ENCODE data around the gene NBEA.

The NBEA gene

GRCh38 chr13:35283856-35284255 is 341.8 kb downstream of the NBEA start:
- no peak for DNase-seq
- Histone ChIP-seq H3K36me3 (ENCODE audit: control insufficient read depth, insufficient read depth, low read length) (no peaks in the 10 kb centered on the region), H3K27ac (ENCODE audit: insufficient read depth, low read length, poor library complexity, severe bottlenecking) (no peak overlapping the region), H3K4me3 (ENCODE audit: insufficient read depth, low read depth, low read length, poor library complexity, severe bottlenecking) (no peak overlapping the region), H3K9me3 (ENCODE audit: control insufficient read depth, low read length) (no peaks in the 10 kb centered on the region), H3K4me1 (ENCODE audit: control insufficient read depth, insufficient read depth, low read length, poor library complexity, severe bottlenecking) (no peaks in the 10 kb centered on the region), H3K27me3 (replicated peaks; ENCODE audit: control insufficient read depth, insufficient read depth, low read length, poor library complexity, severe bottlenecking) (no peaks in the 10 kb centered on the region)

DNA sequence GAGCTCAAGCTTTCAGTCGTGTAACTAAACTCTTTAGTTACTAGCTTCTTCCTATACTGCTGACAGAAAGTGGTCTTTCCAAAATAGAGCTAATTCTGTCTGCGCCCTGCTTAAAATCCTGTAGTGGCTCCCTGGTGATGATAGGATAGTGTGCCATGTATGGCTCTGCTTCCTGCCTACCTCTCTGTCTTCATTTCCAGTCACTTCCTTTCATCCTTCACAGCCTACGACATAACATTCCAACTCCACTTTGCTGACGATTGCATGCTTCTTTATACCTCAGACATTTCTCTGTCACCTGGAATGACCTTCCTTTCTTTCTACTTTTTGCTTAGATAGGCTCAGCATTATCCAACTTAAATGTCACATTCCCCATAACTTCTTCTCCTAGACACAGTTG is 343.6 kb downstream of the NBEA start:
- H3K4me3 ChIP-seq (ENCODE audit: insufficient read depth, low read depth, low read length, poor library complexity, severe bottlenecking): no peak overlapping the region
- no peak for DNase-seq
- no peaks in the 10 kb centered on the region for H3K36me3 ChIP-seq (ENCODE audit: control insufficient read depth, insufficient read depth, low read length)
- H3K27ac ChIP-seq (ENCODE audit: insufficient read depth, low read length, poor library complexity, severe bottlenecking): no peak overlapping the region
- no peaks in the 10 kb centered on the region for H3K4me1 ChIP-seq (ENCODE audit: control insufficient read depth, insufficient read depth, low read length, poor library complexity, severe bottlenecking)
- H3K27me3 ChIP-seq (replicated peaks; ENCODE audit: control insufficient read depth, insufficient read depth, low read length, poor library complexity, severe bottlenecking): no peaks in the 10 kb centered on the region
- no peaks in the 10 kb centered on the region for H3K9me3 ChIP-seq (ENCODE audit: control insufficient read depth, low read length)

GRCh38 chr13:35292329-35292728 is 350.3 kb downstream of the NBEA start:
- Histone ChIP-seq H3K9me3 (ENCODE audit: control insufficient read depth, low read length) (no peaks in the 10 kb centered on the region), H3K27ac (ENCODE audit: insufficient read depth, low read length, poor library complexity, severe bottlenecking) (no peak overlapping the region), H3K4me3 (ENCODE audit: insufficient read depth, low read depth, low read length, poor library complexity, severe bottlenecking) (no peak overlapping the region), H3K36me3 (ENCODE audit: control insufficient read depth, insufficient read depth, low read length) (no peaks in the 10 kb centered on the region), H3K4me1 (ENCODE audit: control insufficient read depth, insufficient read depth, low read length, poor library complexity, severe bottlenecking) (no peaks in the 10 kb centered on the region), H3K27me3 (replicated peaks; ENCODE audit: control insufficient read depth, insufficient read depth, low read length, poor library complexity, severe bottlenecking) (no peaks in the 10 kb centered on the region)
- DNase-seq: no peak

- no peak for DNase-seq
- H3K9me3 ChIP-seq (ENCODE audit: control insufficient read depth, low read length): no peaks in the 10 kb centered on the region
- H3K4me1 ChIP-seq (ENCODE audit: control insufficient read depth, insufficient read depth, low read length, poor library complexity, severe bottlenecking): no peaks in the 10 kb centered on the region
- H3K36me3 ChIP-seq (ENCODE audit: control insufficient read depth, insufficient read depth, low read length): no peaks in the 10 kb centered on the region
- H3K4me3 ChIP-seq (ENCODE audit: insufficient read depth, low read depth, low read length, poor library complexity, severe bottlenecking): no peak overlapping the region
- no peaks in the 10 kb centered on the region for H3K27me3 ChIP-seq (replicated peaks; ENCODE audit: control insufficient read depth, insufficient read depth, low read length, poor library complexity, severe bottlenecking)
- H3K27ac ChIP-seq (ENCODE audit: insufficient read depth, low read length, poor library complexity, severe bottlenecking): no peak overlapping the region
Measured at GRCh38 chr13:35293579-35294226, 351.6 kb downstream of the NBEA start.

- Histone ChIP-seq H3K27ac (ENCODE audit: insufficient read depth, low read length, poor library complexity, severe bottlenecking) (no peak overlapping the region), H3K36me3 (ENCODE audit: control insufficient read depth, insufficient read depth, low read length) (no peaks in the 10 kb centered on the region), H3K9me3 (ENCODE audit: control insufficient read depth, low read length) (no peaks in the 10 kb centered on the region), H3K4me3 (ENCODE audit: insufficient read depth, low read depth, low read length, poor library complexity, severe bottlenecking) (no peak overlapping the region), H3K27me3 (replicated peaks; ENCODE audit: control insufficient read depth, insufficient read depth, low read length, poor library complexity, severe bottlenecking) (no peaks in the 10 kb centered on the region), H3K4me1 (ENCODE audit: control insufficient read depth, insufficient read depth, low read length, poor library complexity, severe bottlenecking) (no peaks in the 10 kb centered on the region)
- DNase-seq: no peak
Measured at GRCh38 chr13:35309706-35310105, 367.6 kb downstream of the NBEA start.

GRCh38 chr13:35332134-35332533 is 390.1 kb downstream of the NBEA start:
- no peak overlapping the region for H3K4me3 ChIP-seq (ENCODE audit: insufficient read depth, low read depth, low read length, poor library complexity, severe bottlenecking)
- no peak overlapping the region for H3K27ac ChIP-seq (ENCODE audit: insufficient read depth, low read length, poor library complexity, severe bottlenecking)
- H3K4me1 ChIP-seq (ENCODE audit: control insufficient read depth, insufficient read depth, low read length, poor library complexity, severe bottlenecking): no peaks in the 10 kb centered on the region
- H3K9me3 ChIP-seq (ENCODE audit: control insufficient read depth, low read length): no peaks in the 10 kb centered on the region
- H3K36me3 ChIP-seq (ENCODE audit: control insufficient read depth, insufficient read depth, low read length): no peaks in the 10 kb centered on the region
- no peaks in the 10 kb centered on the region for H3K27me3 ChIP-seq (replicated peaks; ENCODE audit: control insufficient read depth, insufficient read depth, low read length, poor library complexity, severe bottlenecking)
- DNase-seq: no peak

GRCh38 chr13:35333157-35333556 is 391.1 kb downstream of the NBEA start:
- H3K36me3 ChIP-seq (ENCODE audit: control insufficient read depth, insufficient read depth, low read length): no peaks in the 10 kb centered on the region
- H3K27ac ChIP-seq (ENCODE audit: insufficient read depth, low read length, poor library complexity, severe bottlenecking): no peak overlapping the region
- H3K4me1 ChIP-seq (ENCODE audit: control insufficient read depth, insufficient read depth, low read length, poor library complexity, severe bottlenecking): no peaks in the 10 kb centered on the region
- no peak for DNase-seq
- no peaks in the 10 kb centered on the region for H3K27me3 ChIP-seq (replicated peaks; ENCODE audit: control insufficient read depth, insufficient read depth, low read length, poor library complexity, severe bottlenecking)
- H3K9me3 ChIP-seq (ENCODE audit: control insufficient read depth, low read length): no peaks in the 10 kb centered on the region
- H3K4me3 ChIP-seq (ENCODE audit: insufficient read depth, low read depth, low read length, poor library complexity, severe bottlenecking): no peak overlapping the region

DNA sequence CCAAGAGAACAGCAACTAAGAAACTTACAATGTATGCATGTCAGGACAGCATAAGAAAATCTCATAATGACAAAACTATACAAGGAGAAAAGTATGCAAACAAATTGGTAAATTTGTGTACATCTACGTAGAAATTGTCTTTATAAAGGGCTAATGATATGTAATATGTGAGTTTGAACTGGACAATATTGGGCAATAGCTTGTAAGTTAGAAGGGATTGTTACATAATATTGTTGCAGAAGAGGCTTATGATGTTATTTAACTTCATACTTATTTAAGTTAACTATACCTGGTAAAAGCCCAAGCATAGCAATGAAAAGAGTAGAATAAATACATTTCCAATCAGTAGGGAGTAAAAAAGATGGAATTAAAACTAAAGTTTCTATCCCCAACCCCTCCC is 400.4 kb downstream of the NBEA start:
- no peaks in the 10 kb centered on the region for H3K36me3 ChIP-seq (ENCODE audit: control insufficient read depth, insufficient read depth, low read length)
- DNase-seq: no peak
- H3K4me3 ChIP-seq (ENCODE audit: insufficient read depth, low read depth, low read length, poor library complexity, severe bottlenecking): no peak overlapping the region
- H3K9me3 ChIP-seq (ENCODE audit: control insufficient read depth, low read length): no peaks in the 10 kb centered on the region
- H3K4me1 ChIP-seq (ENCODE audit: control insufficient read depth, insufficient read depth, low read length, poor library complexity, severe bottlenecking): no peaks in the 10 kb centered on the region
- no peak overlapping the region for H3K27ac ChIP-seq (ENCODE audit: insufficient read depth, low read length, poor library complexity, severe bottlenecking)
- no peaks in the 10 kb centered on the region for H3K27me3 ChIP-seq (replicated peaks; ENCODE audit: control insufficient read depth, insufficient read depth, low read length, poor library complexity, severe bottlenecking)

GRCh38 chr13:35343417-35343816 is 401.3 kb downstream of the NBEA start:
- no peaks in the 10 kb centered on the region for H3K27me3 ChIP-seq (replicated peaks; ENCODE audit: control insufficient read depth, insufficient read depth, low read length, poor library complexity, severe bottlenecking)
- H3K9me3 ChIP-seq (ENCODE audit: control insufficient read depth, low read length): no peaks in the 10 kb centered on the region
- H3K36me3 ChIP-seq (ENCODE audit: control insufficient read depth, insufficient read depth, low read length): no peaks in the 10 kb centered on the region
- no peak overlapping the region for H3K27ac ChIP-seq (ENCODE audit: insufficient read depth, low read length, poor library complexity, severe bottlenecking)
- H3K4me3 ChIP-seq (ENCODE audit: insufficient read depth, low read depth, low read length, poor library complexity, severe bottlenecking): no peak overlapping the region
- no peaks in the 10 kb centered on the region for H3K4me1 ChIP-seq (ENCODE audit: control insufficient read depth, insufficient read depth, low read length, poor library complexity, severe bottlenecking)
- no peak for DNase-seq

DNA sequence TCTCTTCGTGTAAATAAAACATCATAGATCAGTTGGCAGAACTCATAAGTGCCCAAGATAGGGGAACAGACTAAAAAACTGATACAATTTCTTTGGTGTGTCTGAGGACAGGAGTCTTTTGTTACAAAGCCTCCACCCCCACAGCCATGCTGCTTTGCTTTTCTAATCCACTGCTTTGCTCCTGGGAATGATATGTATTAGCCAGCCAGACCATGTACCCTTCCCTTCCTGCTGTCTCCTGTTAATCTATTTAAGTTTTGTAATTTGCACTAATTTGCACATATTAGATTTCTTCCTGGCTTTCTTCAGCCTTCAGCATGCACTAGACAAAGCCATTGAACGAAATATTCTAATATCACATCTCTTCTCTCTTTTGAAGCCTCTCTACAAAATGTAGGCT is 403.9 kb downstream of the NBEA start:
- no peaks in the 10 kb centered on the region for H3K36me3 ChIP-seq (ENCODE audit: control insufficient read depth, insufficient read depth, low read length)
- H3K27ac ChIP-seq (ENCODE audit: insufficient read depth, low read length, poor library complexity, severe bottlenecking): no peak overlapping the region
- H3K4me3 ChIP-seq (ENCODE audit: insufficient read depth, low read depth, low read length, poor library complexity, severe bottlenecking): no peak overlapping the region
- DNase-seq: no peak
- H3K27me3 ChIP-seq (replicated peaks; ENCODE audit: control insufficient read depth, insufficient read depth, low read length, poor library complexity, severe bottlenecking): no peaks in the 10 kb centered on the region
- no peaks in the 10 kb centered on the region for H3K4me1 ChIP-seq (ENCODE audit: control insufficient read depth, insufficient read depth, low read length, poor library complexity, severe bottlenecking)
- H3K9me3 ChIP-seq (ENCODE audit: control insufficient read depth, low read length): no peaks in the 10 kb centered on the region
